HL-60 (cell line): ENCODE data around the gene ADAMTSL3.

Experiments used
- CTCF ChIP-seq: IDR thresholded peaks from one replicate; pipeline ENCODE4 v1.5.1; 2011; ENCODE audit warnings: low read length, control low read depth, inconsistent platforms; ENCODE audit not compliant: insufficient read depth
- GABPA ChIP-seq: IDR thresholded peaks from 2 replicates; pipeline ENCODE4 v1.6.1; 2012; ENCODE audit warnings: low read depth
- REST ChIP-seq: IDR thresholded peaks from 2 replicates; pipeline ENCODE4 v1.6.1; 2012; ENCODE audit warnings: low read depth; ENCODE audit not compliant: insufficient replicate concordance

GRCh38 chr15:83711236-83711635 lies 57.3 kb downstream of the ADAMTSL3 start:
- TF ChIP-seq REST (no peak), CTCF (no peak), GABPA (no peak)
